Bronchial smooth muscle cell (primary cell): ENCODE measurements around the gene FAM180B. TPM values are rescaled to one million over a fixed set of nuclear protein-coding genes. Genes with fewer than 3 reads are reported as not detected.

ENCODE experiments used
- total RNA-seq: library from RNA; depleted of rRNA; stranded (reverse); fragments of >200 nt; gene quantifications from 2 replicates; pipeline ENCODE4 v1.2.1, GENCODE V29; 2014

FAM180B gene, protein sequence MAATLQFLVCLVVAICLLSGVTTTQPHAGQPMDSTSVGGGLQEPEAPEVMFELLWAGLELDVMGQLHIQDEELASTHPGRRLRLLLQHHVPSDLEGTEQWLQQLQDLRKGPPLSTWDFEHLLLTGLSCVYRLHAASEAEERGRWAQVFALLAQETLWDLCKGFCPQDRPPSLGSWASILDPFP
- total RNA-seq, result 0.09 and 0.16 TPM in 2 replicates

DNA sequence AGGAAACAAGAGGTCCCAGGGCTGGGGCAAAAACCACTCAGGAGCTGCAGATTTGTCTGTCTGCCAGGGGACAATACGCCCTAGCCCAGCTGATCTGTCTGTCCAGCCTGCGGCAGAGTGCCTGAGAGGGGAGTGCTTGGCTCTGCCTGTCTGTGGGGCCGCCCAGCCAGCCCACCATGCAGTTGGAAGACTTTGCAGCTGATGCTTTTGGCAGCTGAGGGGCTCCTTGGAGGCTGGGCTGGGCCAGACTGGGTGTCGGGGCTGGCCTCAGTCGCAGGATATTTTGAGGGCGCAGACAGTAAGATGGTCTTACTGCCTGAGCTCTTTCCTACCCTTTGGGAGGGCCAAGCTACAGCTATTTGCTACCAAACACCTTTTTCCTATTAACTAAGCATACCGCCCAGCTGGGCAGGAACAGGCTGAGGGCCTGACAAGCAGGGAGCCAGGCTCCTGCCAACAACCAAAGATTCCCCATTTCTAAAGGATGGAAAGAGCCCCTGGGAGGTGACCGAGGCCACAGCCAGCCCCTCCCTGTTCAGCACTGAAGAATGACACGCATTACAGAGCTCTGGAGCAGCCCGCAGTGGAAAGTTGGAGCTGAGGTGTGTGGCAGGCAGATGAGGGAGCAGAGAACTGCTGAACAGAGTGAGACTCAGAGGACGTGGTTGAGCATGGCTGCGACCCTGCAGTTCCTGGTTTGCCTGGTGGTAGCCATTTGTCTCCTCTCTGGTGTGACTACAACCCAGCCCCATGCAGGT, at the start of gene FAM180B:
FAM180B (plus strand) TSS at position 581 of the 758 bp plus-strand sequence; CDS start at position 672, 91 bp downstream.

DNA sequence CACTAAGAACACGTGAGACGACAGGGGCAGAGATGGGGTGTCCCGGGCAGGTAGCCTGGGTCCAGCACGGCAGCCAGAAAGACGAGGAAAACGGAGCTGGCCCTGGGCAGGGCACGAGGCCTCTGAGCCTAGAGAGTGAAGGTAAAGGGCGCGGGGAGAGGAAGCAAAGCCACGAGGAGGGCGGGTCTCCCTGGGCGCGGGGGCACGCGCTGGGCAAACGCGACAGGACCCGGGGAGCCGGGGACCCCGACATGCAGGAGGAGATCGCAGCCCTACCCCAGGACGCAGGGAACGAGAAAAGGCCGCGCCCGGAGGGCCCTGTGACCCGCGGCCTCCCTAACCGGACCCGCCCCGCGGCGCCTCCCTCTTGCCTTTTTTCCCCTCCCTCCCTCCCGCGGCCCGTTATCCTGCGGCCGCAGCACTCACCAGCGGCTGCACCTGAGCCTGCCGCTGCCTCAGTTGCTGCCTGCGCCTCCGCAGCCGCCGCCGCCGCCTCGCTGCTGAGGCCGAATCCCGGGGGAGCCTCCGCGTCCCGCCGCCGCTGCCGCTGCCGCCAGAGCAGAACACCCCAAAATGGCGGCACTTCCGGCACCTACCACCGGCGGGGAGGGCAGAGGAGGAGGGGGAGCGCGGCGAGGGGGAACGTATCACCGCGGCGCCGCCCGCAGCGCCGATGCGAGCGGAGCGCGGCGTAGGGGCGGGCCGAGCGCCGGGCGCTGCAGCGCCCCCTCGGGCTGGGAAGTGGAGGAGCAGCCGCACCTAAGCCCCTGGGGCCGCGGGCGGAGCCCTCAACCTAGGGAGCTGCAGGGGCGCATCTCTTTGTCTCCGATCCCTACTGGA, 33.7 kb upstream of the FAM180B start, which contains the start of gene CELF1:
CELF1 (minus strand) TSS at position 567 of the 840 bp plus-strand sequence. CDS start 53,609 bp downstream, outside the sequence.

DNA sequence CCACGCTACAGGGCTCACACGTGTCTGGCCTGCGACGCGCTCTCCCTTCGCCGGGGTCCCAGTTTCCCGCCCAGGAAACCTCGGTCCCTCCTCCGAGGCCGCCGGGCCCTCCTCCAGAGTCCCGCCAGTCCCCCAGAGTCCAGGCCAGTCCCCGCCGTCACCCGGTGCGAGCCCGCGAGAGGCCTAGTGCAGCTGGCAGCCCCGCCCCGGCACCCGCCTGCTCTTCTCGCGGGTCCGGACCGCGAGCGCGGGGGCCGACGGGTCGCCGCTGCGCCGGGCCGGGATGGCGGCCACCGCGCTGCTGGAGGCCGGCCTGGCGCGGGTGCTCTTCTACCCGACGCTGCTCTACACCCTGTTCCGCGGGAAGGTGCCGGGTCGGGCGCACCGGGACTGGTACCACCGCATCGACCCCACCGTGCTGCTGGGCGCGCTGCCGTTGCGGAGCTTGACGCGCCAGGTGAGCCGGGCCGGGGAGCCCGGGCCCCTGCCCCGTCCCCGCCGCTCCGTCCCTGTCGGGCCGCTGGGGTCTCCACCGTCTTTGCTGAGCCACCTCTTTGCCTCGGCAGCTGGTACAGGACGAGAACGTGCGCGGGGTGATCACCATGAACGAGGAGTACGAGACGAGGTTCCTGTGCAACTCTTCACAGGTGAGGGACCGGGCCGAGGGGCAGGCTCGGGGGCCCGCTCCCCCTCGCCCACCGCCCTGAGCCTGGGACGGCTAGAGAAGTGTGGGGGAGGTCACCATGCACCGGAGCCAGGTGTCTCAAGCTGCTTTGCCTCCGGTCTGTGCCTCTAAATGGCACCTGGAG, 20.9 kb upstream of the FAM180B start, which contains the start of gene PTPMT1:
PTPMT1 (plus strand) TSS at position 260 of the 809 bp plus-strand sequence; CDS start at position 284, 24 bp downstream.

DNA sequence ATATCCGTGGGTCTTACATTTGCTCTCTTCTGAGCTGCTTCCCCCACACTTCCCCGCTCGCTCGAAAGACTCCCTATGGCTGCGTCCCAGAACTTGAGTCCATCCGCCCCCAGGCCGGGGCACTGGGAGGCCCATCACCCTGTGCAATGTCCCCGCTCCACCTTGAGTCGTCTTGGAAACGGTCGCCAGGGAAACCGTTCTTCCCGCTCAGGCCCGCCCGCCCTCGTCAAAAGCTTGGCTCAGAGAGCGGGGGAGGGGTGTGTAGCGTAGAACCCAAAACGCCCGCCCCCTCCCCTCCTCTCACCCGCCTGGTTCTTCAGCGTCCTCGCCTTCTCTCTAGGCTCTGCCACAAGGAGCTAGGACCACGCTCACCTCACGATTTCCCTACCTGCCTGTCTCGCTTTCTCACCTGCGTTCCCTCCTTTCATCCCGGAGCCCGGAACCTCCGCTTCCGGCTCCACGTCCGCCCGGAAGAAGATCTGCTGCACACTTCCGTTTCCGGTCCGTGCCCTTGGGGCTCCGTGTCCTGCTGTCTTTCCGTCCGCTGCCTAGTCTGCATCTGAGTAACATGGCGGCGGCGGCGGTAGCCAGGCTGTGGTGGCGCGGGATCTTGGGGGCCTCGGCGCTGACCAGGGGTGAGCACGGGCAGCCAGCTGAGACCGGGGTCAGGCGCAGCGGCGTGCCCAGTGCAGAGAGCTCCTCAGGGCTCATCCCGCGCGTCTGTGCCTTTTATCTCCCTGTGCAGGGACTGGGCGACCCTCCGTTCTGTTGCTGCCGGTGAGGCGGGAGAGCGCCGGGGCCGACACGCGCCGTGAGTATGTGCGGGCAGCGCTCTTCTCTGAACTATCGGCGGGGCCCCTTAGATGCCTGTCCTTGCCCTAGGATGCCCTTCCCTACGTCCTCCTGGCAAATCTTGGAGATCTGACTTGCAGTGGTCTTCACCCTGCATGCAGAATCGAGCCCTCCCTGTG, 7.7 kb upstream of the FAM180B start, which contains the start of the genes KBTBD4 and NDUFS3:
KBTBD4 (minus strand) TSS at position 447 of the 971 bp plus-strand sequence; CDS start at position 428, 19 bp downstream.
NDUFS3 (plus strand) TSS at position 551 of the 971 bp plus-strand sequence; CDS start at position 569, 18 bp downstream.

DNA sequence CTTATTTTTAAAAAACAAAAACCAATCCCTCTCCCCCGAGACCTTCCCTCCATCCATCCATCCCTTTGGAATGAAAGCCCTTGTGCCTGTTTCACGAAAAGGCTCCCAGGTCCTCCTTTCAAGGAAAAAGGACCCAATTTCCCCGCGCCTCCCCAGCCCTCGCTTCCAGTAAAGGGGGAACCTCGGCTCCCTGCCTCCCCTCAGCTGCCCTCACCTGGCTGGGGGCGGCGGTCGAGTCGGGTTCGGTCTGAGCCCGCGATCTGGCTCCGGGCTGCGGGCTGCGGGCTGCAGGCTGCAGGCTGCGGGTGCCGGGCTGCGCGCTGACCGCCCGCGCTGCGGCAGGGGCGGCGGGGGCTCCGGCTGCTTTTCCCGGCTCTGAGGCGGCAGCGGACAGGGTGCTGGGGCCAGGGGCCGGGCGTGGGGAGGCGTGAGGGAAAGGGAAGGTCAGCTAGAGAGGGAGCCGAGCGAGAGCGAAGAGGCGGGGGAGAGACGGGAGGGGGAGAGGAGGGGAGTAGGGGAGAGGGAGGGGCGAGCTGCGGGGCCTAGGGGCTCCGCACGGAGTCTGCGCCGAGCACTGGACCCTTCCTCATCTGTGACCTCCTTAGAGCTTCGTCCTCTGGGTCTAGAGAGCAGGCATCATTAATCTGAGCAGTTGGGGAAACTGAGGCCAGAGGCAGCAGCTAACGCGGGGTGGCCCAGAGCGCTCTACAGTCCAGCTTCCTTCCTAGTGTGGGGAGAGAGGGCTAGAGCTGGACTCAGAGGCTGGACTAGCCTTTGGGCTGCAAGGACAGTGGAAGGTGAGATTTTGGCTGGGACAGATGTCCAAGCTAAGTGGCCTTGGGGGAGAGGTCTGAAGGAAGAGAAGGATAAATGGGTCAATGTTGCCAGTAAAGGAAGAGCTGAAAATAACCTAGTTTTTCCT, 7.7 kb downstream of the FAM180B start, which contains the start of gene C1QTNF4:
C1QTNF4 (minus strand) TSS at position 478 of the 922 bp plus-strand sequence. CDS start 3,601 bp downstream, outside the sequence.

Other genes with a start within 250 kb of the FAM180B start
- not detected in 2 replicates for gene MYBPC3, start 234.0 kb upstream of the FAM180B start, total RNA-seq
- gene SPI1, start 208.1 kb upstream of the FAM180B start, total RNA-seq, result 0.17 TPM in 1 of 2 replicates, not detected in the other
- gene SLC39A13, start 178.1 kb upstream of the FAM180B start, total RNA-seq, result 36.7 and 49.2 TPM in 2 replicates
- gene PSMC3, start 160.2 kb upstream of the FAM180B start, total RNA-seq, result 159 and 200 TPM in 2 replicates
- 0.16 and 0.34 TPM in 2 replicates for gene RAPSN, start 137.5 kb upstream of the FAM180B start, total RNA-seq
- 60.3 and 63.4 TPM in 2 replicates for gene CELF1, start 33.5 kb upstream of the FAM180B start, total RNA-seq
- gene PTPMT1, start 21.1 kb upstream of the FAM180B start, total RNA-seq, result 60.1 and 60.3 TPM in 2 replicates
- gene KBTBD4, start 7.7 kb upstream of the FAM180B start, total RNA-seq, result 26.0 and 31.3 TPM in 2 replicates
- 65.1 and 93.6 TPM in 2 replicates for gene NDUFS3, start 7.6 kb upstream of the FAM180B start, total RNA-seq
- gene C1QTNF4, start 7.7 kb downstream of the FAM180B start, total RNA-seq, result 0.16 and 0.17 TPM in 2 replicates
- gene MTCH2, start 55.9 kb downstream of the FAM180B start, total RNA-seq, result 51.9 and 60.4 TPM in 2 replicates
- gene AGBL2, start 128.7 kb downstream of the FAM180B start, total RNA-seq, result 1.1 and 3.7 TPM in 2 replicates
- gene FNBP4, start 180.7 kb downstream of the FAM180B start, total RNA-seq, result 54.7 and 57.1 TPM in 2 replicates